Dendritic cell treated with granulocyte-macrophage colony-stimulating factor and Interleukin-4, amounts not matched to agents 40 ng/mL and 50 ng/mL, for 4 days (primary cell): ENCODE measurements around the gene MFSD11.
"Not testable (repeated sequence)": the region's sequence is repeated elsewhere in the genome, so short reads cannot be mapped to it uniquely, and the experiment has no call there.

Experiments
- H3K27ac Mint-ChIP-seq: one replicate; pipeline ENCODE4 v1.8.0; 2022; ENCODE audit warnings: mild to moderate bottlenecking, mixed read lengths
- H3K27me3 Mint-ChIP-seq: one replicate; pipeline ENCODE4 v1.8.0; 2022; ENCODE audit warnings: mild to moderate bottlenecking, mixed read lengths
- H3K36me3 Mint-ChIP-seq: one replicate; pipeline ENCODE4 v1.8.0; 2022; ENCODE audit warnings: low read depth, mixed read lengths
- H3K4me1 Mint-ChIP-seq: one replicate; pipeline ENCODE4 v1.8.0; 2022; ENCODE audit warnings: low read depth, mixed read lengths
- H3K4me3 Mint-ChIP-seq: one replicate; pipeline ENCODE4 v1.8.0; 2022; ENCODE audit warnings: mild to moderate bottlenecking, moderate library complexity, mixed read lengths
- H3K9me3 Mint-ChIP-seq: one replicate; pipeline ENCODE4 v1.8.0; 2022; ENCODE audit warnings: mixed read lengths
- intact Hi-C: fragments of 100-400 bp; cut with micrococcal nuclease; formaldehyde crosslinking; loops from one replicate; pipeline ENCODE4 v1.15.0; 2022

Gene MFSD11

GRCh38 chr17:76758570-76758969, 20.7 kb downstream of the MFSD11 start:
- no peaks in the 10 kb centered on the region for H3K27me3 Mint-ChIP-seq

GRCh38 chr17:76772842-76773525, 35.1 kb downstream of the MFSD11 start:
- intact Hi-C loops, result no loop called here
- no peaks in the 10 kb centered on the region for H3K27me3 Mint-ChIP-seq
- H3K9me3 Mint-ChIP-seq, result no peaks in the 10 kb centered on the region
- peaks cover 10% of the 10 kb centered on the region for H3K4me1 Mint-ChIP-seq
- peak overlapping the region; percentile 81 for H3K27ac Mint-ChIP-seq
- H3K4me3 Mint-ChIP-seq, result no peak overlapping the region
- H3K36me3 Mint-ChIP-seq, result peaks cover 91% of the 10 kb centered on the region

More at GRCh38 chr17:76758570-76758969, 20.7 kb downstream of the MFSD11 start:
- peaks cover 7% of the 10 kb centered on the region for H3K9me3 Mint-ChIP-seq
- peaks cover 84% of the 10 kb centered on the region for H3K36me3 Mint-ChIP-seq
- no peak overlapping the region for H3K27ac Mint-ChIP-seq
- intact Hi-C loops, result no loop called here
- no peak overlapping the region for H3K4me3 Mint-ChIP-seq
- H3K4me1 Mint-ChIP-seq, result no peaks in the 10 kb centered on the region

- H3K36me3 Mint-ChIP-seq, result peaks cover 89% of the 10 kb centered on the region
- peaks cover 10% of the 10 kb centered on the region for H3K4me1 Mint-ChIP-seq
- no peak overlapping the region for H3K27ac Mint-ChIP-seq
- H3K9me3 Mint-ChIP-seq, result no peaks in the 10 kb centered on the region
- intact Hi-C loops, result no loop called here
- no peaks in the 10 kb centered on the region for H3K27me3 Mint-ChIP-seq
- H3K4me3 Mint-ChIP-seq, result no peak overlapping the region
Observed at GRCh38 chr17:76775021-76775600, 37.2 kb downstream of the MFSD11 start.

GRCh38 chr17:76781056-76781982, 43.4 kb downstream of the MFSD11 start:
- Mint-ChIP-seq H3K27ac (no peak overlapping the region), H3K9me3 (no peaks in the 10 kb centered on the region), H3K27me3 (no peaks in the 10 kb centered on the region), H3K4me1 (no peaks in the 10 kb centered on the region), H3K4me3 (no peak overlapping the region), H3K36me3 (peaks cover 93% of the 10 kb centered on the region)
- intact Hi-C loops, result no loop called here

- intact Hi-C loops, result no loop called here
- H3K27me3 Mint-ChIP-seq, result no peaks in the 10 kb centered on the region
- peaks cover 82% of the 10 kb centered on the region for H3K36me3 Mint-ChIP-seq
- H3K4me1 Mint-ChIP-seq, result no peaks in the 10 kb centered on the region
- H3K27ac Mint-ChIP-seq, result no peak overlapping the region
- H3K9me3 Mint-ChIP-seq, result no peaks in the 10 kb centered on the region
- H3K4me3 Mint-ChIP-seq, result no peak overlapping the region
Observed at GRCh38 chr17:76783146-76783545, 45.2 kb downstream of the MFSD11 start.

GRCh38 chr17:76784926-76785325, 47.0 kb downstream of the MFSD11 start:
- Mint-ChIP-seq H3K4me1 (no peaks in the 10 kb centered on the region), H3K36me3 (peaks cover 67% of the 10 kb centered on the region), H3K27ac (no peak overlapping the region), H3K9me3 (no peaks in the 10 kb centered on the region), H3K27me3 (no peaks in the 10 kb centered on the region), H3K4me3 (no peak overlapping the region)
- intact Hi-C loops, result no loop called here

- H3K27ac Mint-ChIP-seq, H3K9me3 Mint-ChIP-seq, H3K4me1 Mint-ChIP-seq, H3K4me3 Mint-ChIP-seq, H3K27me3 Mint-ChIP-seq, intact Hi-C loops: not testable (repeated sequence)
- H3K36me3 Mint-ChIP-seq, result peaks cover 45% of the 10 kb centered on the region
Observed at GRCh38 chr17:76787866-76788265, 49.9 kb downstream of the MFSD11 start.

GRCh38 chr17:76789235-76789788, 51.4 kb downstream of the MFSD11 start:
- peaks cover 6% of the 10 kb centered on the region for H3K4me1 Mint-ChIP-seq
- intact Hi-C loops, result no loop called here
- no peaks in the 10 kb centered on the region for H3K9me3 Mint-ChIP-seq
- no peak overlapping the region for H3K27ac Mint-ChIP-seq
- H3K27me3 Mint-ChIP-seq, result no peaks in the 10 kb centered on the region
- peaks cover 32% of the 10 kb centered on the region for H3K36me3 Mint-ChIP-seq
- H3K4me3 Mint-ChIP-seq, result no peak overlapping the region

- intact Hi-C loops, result no loop called here
- no peaks in the 10 kb centered on the region for H3K27me3 Mint-ChIP-seq
- peaks cover 6% of the 10 kb centered on the region for H3K4me1 Mint-ChIP-seq
- peak overlapping the region; percentile 55 for H3K4me3 Mint-ChIP-seq
- H3K9me3 Mint-ChIP-seq, result no peaks in the 10 kb centered on the region
- peak overlapping the region; percentile 60 for H3K27ac Mint-ChIP-seq
- H3K36me3 Mint-ChIP-seq, result peaks cover 14% of the 10 kb centered on the region
Observed at GRCh38 chr17:76791053-76791980, 53.4 kb downstream of the MFSD11 start.

GRCh38 chr17:76792348-76792747, 54.4 kb downstream of the MFSD11 start:
- Mint-ChIP-seq H3K4me1 (peaks cover 6% of the 10 kb centered on the region), H3K27ac (no peak overlapping the region), H3K4me3 (no peak overlapping the region), H3K36me3 (peaks cover 6% of the 10 kb centered on the region), H3K27me3 (no peaks in the 10 kb centered on the region), H3K9me3 (no peaks in the 10 kb centered on the region)
- intact Hi-C loops, result no loop called here

GRCh38 chr17:76793775-76794174, 55.9 kb downstream of the MFSD11 start:
- Mint-ChIP-seq H3K27ac (no peak overlapping the region), H3K9me3 (no peaks in the 10 kb centered on the region), H3K27me3 (no peaks in the 10 kb centered on the region), H3K4me3 (no peak overlapping the region), H3K36me3 (peaks cover 6% of the 10 kb centered on the region), H3K4me1 (peaks cover 6% of the 10 kb centered on the region)
- intact Hi-C loops, result no loop called here

- H3K27me3 Mint-ChIP-seq, result no peaks in the 10 kb centered on the region
- intact Hi-C loops, result no loop called here
- H3K4me1 Mint-ChIP-seq, result peaks cover 6% of the 10 kb centered on the region
- peaks cover 6% of the 10 kb centered on the region for H3K36me3 Mint-ChIP-seq
- H3K27ac Mint-ChIP-seq, result no peak overlapping the region
- H3K4me3 Mint-ChIP-seq, result no peak overlapping the region
- no peaks in the 10 kb centered on the region for H3K9me3 Mint-ChIP-seq
Observed at GRCh38 chr17:76796081-76796480, 58.2 kb downstream of the MFSD11 start.

GRCh38 chr17:76797241-76797840, 59.4 kb downstream of the MFSD11 start:
- Mint-ChIP-seq H3K9me3 (no peaks in the 10 kb centered on the region), H3K4me3 (no peak overlapping the region)

More at GRCh38 chr17:76797241-76797840, 59.4 kb downstream of the MFSD11 start:
- intact Hi-C loops, result no loop called here
- H3K27ac Mint-ChIP-seq, result no peak overlapping the region
- peaks cover 6% of the 10 kb centered on the region for H3K36me3 Mint-ChIP-seq
- no peaks in the 10 kb centered on the region for H3K27me3 Mint-ChIP-seq
- H3K4me1 Mint-ChIP-seq, result no peaks in the 10 kb centered on the region
